Forelimb muscle (tissue), 1 donor: ENCODE results near the gene OR10R2. TPM values are rescaled to one million over a fixed set of nuclear protein-coding genes. Genes with fewer than 3 reads are reported as not detected.
"Not testable (repeated sequence)": the region's sequence is repeated elsewhere in the genome, so short reads cannot be mapped to it uniquely, and the experiment has no call there.

Experiments
- DNase-seq: peaks from one replicate; pipeline ENCODE4 v3.0.0-alpha.2; 2013; ENCODE audit warnings: low read depth
- polyA plus RNA-seq: library from polyadenylated mRNA; unstranded; fragments of 120-200 nt; gene quantifications from one replicate; pipeline ENCODE4 v1.2.1, GENCODE V29; 2013; ENCODE audit not compliant: insufficient read length

The OR10R2 gene, protein sequence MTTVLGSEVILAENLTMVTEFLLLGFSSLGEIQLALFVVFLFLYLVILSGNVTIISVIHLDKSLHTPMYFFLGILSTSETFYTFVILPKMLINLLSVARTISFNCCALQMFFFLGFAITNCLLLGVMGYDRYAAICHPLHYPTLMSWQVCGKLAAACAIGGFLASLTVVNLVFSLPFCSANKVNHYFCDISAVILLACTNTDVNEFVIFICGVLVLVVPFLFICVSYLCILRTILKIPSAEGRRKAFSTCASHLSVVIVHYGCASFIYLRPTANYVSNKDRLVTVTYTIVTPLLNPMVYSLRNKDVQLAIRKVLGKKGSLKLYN
- polyA plus RNA-seq = not detected

GRCh38 chr1:158471920-158472319, at the start of gene OR10R2:
OR10R2 (plus strand) TSS chr1:158472220; CDS start chr1:158472326, 106 bp downstream.
- DNase-seq = no peak

- no peak for DNase-seq
Measured at GRCh38 chr1:158425027-158425426, 47.0 kb upstream of the OR10R2 start.

- DNase-seq = no peak
Measured at GRCh38 chr1:158426137-158426536, 45.9 kb upstream of the OR10R2 start, which contains the start of gene OR10K2. OR10K2 (minus strand) TSS chr1:158426237; CDS start chr1:158420866, 5,371 bp downstream.

DNA sequence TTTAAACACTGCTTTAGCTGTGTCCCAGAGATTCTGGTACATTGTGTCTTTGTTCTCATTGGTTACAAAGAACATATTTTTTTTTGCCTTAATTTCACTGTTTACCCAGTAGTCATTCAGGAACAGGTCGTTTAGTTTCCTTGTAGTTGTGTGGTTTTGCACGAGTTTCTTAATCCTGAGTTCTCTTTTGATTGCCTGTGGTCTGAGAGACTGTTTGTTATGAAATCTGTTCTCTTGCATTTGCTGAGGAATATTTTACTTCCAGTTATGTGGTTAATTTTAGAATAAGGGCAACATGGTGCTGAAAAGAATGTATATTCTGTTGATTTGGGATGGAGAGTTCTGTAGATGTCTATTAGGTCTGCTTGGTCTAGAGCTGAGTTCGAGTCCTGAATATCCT, 41.9 kb upstream of the OR10R2 start:
- DNase-seq = not testable (repeated sequence)

DNA sequence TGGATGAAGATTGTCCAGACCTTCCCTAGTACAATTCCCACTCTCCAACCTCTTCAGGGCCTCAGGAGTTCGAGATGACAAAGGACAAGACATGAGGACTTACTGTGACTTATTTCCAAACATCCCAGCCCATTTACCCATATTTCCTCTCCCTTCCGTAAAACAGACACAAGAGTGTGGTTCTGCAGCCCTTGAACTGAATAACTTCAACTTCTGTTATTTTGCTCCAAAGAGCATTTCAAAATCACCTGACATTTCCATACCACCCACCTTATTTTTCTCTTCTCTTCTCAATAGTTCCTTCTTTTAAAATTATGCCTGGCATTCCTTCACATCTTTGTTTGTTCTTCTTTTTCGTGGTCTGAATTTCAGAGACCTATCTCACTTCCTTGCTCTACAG, 37.3 kb upstream of the OR10R2 start:
- DNase-seq = no peak

DNA sequence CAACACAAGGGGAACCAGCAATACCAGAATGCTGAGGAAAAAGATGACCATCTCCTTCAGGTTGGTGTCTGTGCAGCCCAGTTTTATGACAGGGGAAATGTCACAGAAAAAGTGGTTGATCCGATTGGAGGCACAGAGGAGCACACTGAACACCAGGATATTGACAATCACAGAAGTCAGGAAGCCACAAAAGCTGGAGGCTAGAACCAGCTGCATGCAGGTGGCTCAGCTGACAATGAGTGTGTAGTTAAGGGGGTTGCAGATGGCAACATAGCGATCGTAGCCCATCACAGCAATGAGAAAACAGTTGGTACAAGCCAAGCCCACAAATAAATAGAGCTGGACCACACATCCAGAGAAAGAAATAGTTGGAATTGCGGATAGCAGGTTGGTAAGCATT, 26.6 kb upstream of the OR10R2 start:
- no peak for DNase-seq

DNA sequence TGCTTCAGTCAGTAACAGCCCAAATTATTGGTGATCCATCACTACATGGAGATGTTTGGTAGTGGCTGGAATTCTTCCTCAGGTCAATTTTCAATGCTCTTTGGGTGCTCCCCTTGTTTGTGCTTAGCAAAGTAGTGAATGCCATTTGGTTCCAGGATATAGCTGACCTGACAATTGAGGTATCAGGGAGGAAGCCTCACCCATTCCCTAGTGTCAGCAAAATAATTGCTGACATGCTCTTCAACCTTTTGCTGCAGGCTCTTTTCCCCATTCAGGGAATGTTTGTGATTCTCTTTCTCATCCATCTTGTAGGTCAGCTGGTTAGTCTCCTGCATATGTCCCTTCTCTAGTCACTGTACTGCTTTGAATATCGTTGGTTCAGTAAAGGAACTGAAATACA, 17.5 kb upstream of the OR10R2 start:
- DNase-seq = no peak

DNA sequence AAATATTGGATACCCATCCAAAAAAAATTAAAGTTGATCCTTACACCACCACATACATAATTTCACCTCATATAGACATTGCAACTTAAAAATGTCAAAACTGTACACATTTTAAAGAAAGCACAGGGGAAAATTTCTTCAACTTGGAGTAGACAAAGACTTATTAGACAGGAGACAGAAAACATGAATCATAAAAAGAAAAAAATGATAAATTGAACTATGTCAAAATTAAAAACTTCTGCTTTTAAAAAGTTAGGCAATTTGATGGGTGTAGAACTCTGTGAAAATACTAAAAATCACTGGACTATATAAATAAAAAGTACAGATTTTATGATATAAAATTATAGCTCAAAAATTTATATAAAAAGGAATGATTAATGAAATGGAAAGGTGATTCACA, 14.8 kb upstream of the OR10R2 start:
- no peak for DNase-seq

- no peak for DNase-seq
Measured at GRCh38 chr1:158458263-158458662, 13.8 kb upstream of the OR10R2 start.

DNA sequence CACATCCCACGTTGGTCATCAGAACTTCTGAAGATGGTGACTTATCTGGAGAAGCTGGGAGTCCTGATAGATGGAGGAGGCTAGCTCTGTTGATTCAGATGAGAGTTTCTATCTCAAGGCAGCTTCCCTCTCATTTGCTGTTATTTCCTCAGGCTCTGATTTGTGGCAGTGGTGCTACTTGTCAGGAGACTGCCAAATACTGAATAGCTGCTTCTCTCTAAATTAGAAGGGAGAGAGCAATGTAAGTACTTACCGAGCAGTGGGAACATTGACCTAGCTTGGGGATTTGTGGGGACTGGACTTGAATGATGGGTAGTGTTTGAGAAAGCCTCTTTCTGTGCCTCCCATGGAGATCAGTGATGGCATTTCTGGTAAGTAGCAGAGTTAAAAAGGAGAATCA, 10.5 kb upstream of the OR10R2 start, which contains the start of gene OR10K1:
Gene OR10K1 (plus strand): TSS at position 301 of the 400 bp plus-strand sequence. CDS start 3,728 bp downstream, outside the sequence.
- no peak for DNase-seq

DNA sequence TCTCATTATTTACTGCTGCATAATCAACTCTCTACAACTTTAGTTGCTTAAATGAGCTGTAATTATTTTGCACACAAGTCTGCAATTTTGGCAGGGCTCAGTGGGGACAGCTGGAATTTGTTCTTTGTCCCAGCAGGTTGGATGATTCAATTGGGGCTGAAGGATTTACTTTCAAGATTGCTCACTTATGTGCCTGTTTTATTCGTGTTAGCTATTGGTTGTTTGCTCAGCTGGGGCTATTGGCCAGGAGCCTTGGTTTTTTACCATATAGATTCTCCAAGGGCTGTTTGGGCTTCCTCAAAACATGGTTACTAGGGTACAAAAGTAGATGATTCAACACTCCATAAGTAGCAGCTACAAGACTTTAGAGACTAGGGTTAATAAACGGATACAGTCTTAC, 13.4 kb downstream of the OR10R2 start:
- DNase-seq = no peak

DNA sequence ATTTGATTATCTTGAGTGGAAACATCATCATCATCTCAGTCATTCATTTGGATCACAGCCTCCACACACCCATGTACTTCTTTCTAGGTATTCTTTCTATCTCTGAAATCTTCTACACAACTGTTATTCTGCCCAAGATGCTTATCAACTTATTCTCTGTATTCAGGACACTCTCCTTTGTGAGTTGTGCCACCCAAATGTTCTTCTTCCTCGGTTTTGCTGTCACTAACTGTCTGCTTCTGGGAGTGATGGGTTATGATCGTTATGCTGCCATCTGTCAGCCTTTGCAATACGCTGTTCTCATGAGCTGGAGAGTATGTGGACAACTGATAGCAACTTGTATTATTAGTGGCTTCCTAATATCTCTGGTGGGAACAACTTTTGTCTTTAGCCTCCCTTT, 19.3 kb downstream of the OR10R2 start:
- DNase-seq = no peak

DNA sequence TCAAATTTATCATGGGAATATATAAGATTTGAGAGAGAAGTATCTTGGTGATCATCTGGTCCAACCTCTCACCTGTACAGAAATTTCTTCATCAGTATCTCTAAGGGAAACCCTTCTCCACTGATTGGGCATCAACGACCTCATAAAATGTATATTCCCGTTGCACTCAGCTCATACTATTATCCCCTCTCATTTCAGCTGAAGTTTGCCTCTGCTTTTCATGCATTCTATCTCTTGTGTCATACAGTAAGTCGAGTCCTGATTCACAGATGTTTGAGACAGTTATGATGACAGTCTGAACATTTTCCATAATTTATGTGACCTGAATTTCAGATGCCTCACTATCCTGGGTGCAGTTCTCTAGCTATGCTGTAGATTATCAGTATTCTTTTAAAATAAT, 21.0 kb downstream of the OR10R2 start:
- no peak for DNase-seq

GRCh38 chr1:158494796-158495195, 22.8 kb downstream of the OR10R2 start:
- DNase-seq = no peak

GRCh38 chr1:158496374-158496773, 24.4 kb downstream of the OR10R2 start:
- no peak for DNase-seq

DNA sequence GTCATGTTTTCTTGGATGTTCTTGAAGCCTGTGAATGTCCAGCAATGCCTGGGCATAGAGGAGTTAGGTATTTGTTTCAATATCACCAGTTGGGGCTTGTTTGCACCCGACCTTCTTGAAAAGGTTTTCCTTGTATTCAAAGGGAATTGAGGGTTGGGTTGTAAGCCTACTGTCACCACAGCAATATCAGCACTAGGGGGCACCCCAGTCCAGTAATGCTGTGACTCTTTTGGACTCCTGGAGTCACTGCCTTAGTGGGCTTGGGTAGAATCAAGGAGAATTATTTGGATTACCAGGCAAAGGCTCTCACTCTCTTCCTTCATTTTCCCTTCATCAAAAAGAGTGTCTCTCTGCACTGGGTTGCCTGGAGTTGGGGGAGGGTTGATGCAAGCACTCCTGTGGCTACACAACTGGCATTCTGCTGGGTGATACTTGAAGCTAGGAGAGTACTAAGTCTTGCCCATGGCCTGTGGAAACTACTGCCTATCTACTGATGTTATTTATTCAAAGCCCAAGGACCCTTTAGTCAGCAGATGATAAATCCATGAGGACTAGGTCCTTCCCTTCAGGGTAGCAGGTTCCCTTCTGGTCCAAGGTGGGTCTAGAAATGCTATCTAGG, 34.5 kb downstream of the OR10R2 start:
- DNase-seq = no peak

GRCh38 chr1:158507511-158507910, 35.5 kb downstream of the OR10R2 start:
- DNase-seq = no peak

DNA sequence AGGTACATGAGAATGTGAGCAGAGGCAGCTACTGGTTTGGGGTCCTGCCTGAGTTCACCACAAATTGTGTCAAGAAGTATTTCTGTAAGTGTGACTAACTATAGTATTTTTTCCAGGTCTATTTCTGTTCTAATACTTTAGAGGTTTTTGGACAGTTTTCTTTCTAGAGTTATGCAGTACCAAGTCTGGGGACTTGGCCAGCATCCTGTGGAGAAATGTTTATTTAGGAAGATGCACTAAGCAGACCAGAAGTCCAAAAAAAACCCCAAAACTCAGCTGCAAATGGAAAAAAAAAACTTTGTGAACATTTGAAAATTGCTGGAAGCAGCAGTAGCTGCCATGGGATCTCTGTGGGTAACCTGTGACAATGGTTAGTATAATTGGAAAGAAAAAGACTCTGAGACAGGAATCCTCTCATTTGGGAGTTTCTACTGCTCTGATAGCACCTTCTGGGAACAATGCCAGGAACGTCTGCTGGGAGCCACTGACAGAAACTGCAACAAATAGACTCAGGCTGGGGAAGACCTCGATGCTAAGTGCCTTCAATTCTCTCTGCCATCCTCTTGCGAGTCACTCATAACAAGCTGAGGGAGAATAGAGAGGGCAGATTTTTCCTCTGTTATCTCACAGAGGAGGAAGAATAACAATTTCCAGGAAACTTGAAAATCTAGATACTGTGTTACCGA, 37.6 kb downstream of the OR10R2 start:
- no peak for DNase-seq

DNA sequence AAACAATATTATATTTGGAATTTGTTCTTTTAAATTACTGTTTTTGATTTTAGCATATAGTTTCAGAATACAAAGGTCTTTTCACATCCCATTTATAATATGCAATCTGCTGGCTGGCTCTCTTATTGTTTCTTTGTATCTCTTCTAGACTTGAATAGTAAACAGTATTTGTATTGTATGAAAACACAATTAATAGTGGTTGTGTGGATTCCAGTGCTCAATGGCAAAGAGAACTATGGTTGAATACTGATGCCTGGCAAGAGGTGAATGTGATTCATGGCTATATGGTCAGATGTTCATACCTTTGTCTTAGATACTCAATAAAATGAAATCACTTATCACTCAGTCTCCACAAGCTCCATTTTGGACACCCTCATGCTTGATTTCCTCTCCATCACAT, 44.9 kb downstream of the OR10R2 start:
- DNase-seq = no peak

GRCh38 chr1:158520021-158520420, 48.0 kb downstream of the OR10R2 start:
- no peak for DNase-seq

GRCh38 chr1:158520955-158521665, 49.1 kb downstream of the OR10R2 start:
- DNase-seq = no peak

DNA sequence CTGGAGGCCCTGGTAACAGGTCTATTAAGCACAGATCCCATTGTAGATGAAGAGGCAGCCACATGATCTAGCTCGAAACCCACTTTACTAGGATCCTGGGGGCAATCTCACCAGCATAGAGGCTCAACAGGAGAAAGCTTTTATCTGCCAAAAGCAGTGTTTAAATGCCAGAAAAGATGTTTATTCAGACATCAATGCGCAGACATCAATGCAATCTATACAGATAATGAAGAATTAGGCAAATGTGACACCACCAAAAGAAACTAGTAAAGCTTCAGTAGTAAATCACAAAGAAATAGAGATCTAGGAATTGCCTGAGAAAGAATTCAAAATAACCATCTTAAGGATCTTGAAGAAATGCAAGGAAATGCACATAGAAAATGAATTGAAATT, 49.6 kb downstream of the OR10R2 start:
- no peak for DNase-seq
